ENCODE data around the gene GADL1.

DNA sequence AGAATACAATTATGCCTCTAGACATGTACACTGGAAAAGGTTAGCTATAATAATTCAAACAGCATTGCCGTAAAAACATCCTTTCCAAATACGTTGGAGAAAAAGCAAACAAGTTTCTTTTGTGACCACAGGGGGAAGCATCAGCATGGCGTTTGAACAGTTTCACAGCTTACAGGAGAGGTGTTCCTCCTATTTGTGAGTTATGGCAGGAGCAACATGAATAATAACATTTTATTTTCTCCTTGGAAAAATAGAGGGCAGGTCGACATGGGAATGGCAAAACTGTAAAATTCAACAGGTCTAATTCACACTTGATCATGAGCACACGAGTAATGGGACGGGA, 39.7 kb upstream of the GADL1 start:
- TF ChIP-seq, protein P1, sequence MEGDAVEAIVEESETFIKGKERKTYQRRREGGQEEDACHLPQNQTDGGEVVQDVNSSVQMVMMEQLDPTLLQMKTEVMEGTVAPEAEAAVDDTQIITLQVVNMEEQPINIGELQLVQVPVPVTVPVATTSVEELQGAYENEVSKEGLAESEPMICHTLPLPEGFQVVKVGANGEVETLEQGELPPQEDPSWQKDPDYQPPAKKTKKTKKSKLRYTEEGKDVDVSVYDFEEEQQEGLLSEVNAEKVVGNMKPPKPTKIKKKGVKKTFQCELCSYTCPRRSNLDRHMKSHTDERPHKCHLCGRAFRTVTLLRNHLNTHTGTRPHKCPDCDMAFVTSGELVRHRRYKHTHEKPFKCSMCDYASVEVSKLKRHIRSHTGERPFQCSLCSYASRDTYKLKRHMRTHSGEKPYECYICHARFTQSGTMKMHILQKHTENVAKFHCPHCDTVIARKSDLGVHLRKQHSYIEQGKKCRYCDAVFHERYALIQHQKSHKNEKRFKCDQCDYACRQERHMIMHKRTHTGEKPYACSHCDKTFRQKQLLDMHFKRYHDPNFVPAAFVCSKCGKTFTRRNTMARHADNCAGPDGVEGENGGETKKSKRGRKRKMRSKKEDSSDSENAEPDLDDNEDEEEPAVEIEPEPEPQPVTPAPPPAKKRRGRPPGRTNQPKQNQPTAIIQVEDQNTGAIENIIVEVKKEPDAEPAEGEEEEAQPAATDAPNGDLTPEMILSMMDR (IDR thresholded peaks at IDR 0.05 in 2 of 3, conservative IDR thresholded peaks at IDR 0.05 in 1 of 3; ENCODE audit: borderline replicate concordance in 1 of 3, insufficient read depth in 1 of 3, low read depth in 2 of 3, low read length in 2 of 3): peak; percentile 47 to 58 (median 49); a peak in 5 of 6 replicates
- TF ChIP-seq EZH2 (IDR thresholded peaks at IDR 0.05): no peak
- TF ChIP-seq YY1 (IDR thresholded peaks at IDR 0.05; ENCODE audit: extremely low read depth, insufficient replicate concordance, low read depth, low read length): no peak
- no peak for TF ChIP-seq FOSL1 (IDR thresholded peaks at IDR 0.05; ENCODE audit: low read depth)
- no peak for TF ChIP-seq POLR2A (IDR thresholded peaks at IDR 0.05; ENCODE audit: borderline replicate concordance, extremely low read depth, insufficient read depth, insufficient read length)
- TF ChIP-seq, protein P2, sequence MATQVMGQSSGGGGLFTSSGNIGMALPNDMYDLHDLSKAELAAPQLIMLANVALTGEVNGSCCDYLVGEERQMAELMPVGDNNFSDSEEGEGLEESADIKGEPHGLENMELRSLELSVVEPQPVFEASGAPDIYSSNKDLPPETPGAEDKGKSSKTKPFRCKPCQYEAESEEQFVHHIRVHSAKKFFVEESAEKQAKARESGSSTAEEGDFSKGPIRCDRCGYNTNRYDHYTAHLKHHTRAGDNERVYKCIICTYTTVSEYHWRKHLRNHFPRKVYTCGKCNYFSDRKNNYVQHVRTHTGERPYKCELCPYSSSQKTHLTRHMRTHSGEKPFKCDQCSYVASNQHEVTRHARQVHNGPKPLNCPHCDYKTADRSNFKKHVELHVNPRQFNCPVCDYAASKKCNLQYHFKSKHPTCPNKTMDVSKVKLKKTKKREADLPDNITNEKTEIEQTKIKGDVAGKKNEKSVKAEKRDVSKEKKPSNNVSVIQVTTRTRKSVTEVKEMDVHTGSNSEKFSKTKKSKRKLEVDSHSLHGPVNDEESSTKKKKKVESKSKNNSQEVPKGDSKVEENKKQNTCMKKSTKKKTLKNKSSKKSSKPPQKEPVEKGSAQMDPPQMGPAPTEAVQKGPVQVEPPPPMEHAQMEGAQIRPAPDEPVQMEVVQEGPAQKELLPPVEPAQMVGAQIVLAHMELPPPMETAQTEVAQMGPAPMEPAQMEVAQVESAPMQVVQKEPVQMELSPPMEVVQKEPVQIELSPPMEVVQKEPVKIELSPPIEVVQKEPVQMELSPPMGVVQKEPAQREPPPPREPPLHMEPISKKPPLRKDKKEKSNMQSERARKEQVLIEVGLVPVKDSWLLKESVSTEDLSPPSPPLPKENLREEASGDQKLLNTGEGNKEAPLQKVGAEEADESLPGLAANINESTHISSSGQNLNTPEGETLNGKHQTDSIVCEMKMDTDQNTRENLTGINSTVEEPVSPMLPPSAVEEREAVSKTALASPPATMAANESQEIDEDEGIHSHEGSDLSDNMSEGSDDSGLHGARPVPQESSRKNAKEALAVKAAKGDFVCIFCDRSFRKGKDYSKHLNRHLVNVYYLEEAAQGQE (IDR thresholded peaks at IDR 0.05; ENCODE audit: low read depth): no peak
